DND-41 (cell line): ENCODE data around the gene SLC6A7.

ENCODE experiments used
- ATAC-seq: fragments of 200-7000 bp; cut with Tn5 transposase; 3 replicates; pipeline ENCODE4 v1.9.1; 2021; ENCODE audit warnings: low read depth; ENCODE audit not compliant: insufficient read depth
- DNase-seq: peaks from one replicate; pipeline ENCODE4 v3.0.0-alpha.2; 2020
- H2AFZ ChIP-seq: 2 replicates; pipeline ENCODE4 v1.6.0; 2012; ENCODE audit warnings: low read depth, low read length
- H3K27ac ChIP-seq: 2 replicates; pipeline ENCODE4 v1.5.1; 2012; ENCODE audit warnings: low read length, inconsistent platforms
- H3K27me3 ChIP-seq: fragments of 200-600 bp; sonication (generic); 2 replicates; pipeline ENCODE4 v1.6.0; 2012; ENCODE audit warnings: low read length, mild to moderate bottlenecking, inconsistent platforms; ENCODE audit not compliant: insufficient read depth, poor library complexity
- H3K36me3 ChIP-seq: 2 replicates; pipeline ENCODE4 v1.5.1; 2012; ENCODE audit warnings: low read length, inconsistent platforms; ENCODE audit not compliant: insufficient read depth
- H3K4me1 ChIP-seq: 2 replicates; pipeline ENCODE4 v1.5.1; 2012; ENCODE audit warnings: mild to moderate bottlenecking, low read length; ENCODE audit not compliant: insufficient read depth
- H3K4me2 ChIP-seq: 2 replicates; pipeline ENCODE4 v1.6.0; 2012; ENCODE audit warnings: mild to moderate bottlenecking, moderate library complexity, low read length, inconsistent platforms; ENCODE audit not compliant: insufficient read depth
- H3K4me3 ChIP-seq, 2 experiments: fragments of 200-600 bp in 1 of 2; shearing (Covaris generic) in 1 of 2; 2 replicates each; pipeline ENCODE4 v1.5.1; 2012 to 2016; ENCODE audit warnings: inconsistent platforms in 2 of 2, low read length in 2 of 2, mild to moderate bottlenecking in 2 of 2, low read depth in 1 of 2, moderate library complexity in 1 of 2
- H3K79me2 ChIP-seq: 2 replicates; pipeline ENCODE4 v1.6.0; 2012; ENCODE audit warnings: low read length, inconsistent platforms; ENCODE audit not compliant: insufficient read depth
- H3K9ac ChIP-seq: 2 replicates; pipeline ENCODE4 v1.6.0; 2012; ENCODE audit warnings: low read depth, mild to moderate bottlenecking, inconsistent platforms, low read length, moderate library complexity
- H3K9me3 ChIP-seq: 2 replicates; pipeline ENCODE4 v1.5.1; 2012; ENCODE audit warnings: low read length, moderate library complexity, mild to moderate bottlenecking, inconsistent platforms; ENCODE audit not compliant: insufficient read depth, severe bottlenecking
- H4K20me1 ChIP-seq: 2 replicates; pipeline ENCODE4 v1.6.0; 2012; ENCODE audit warnings: low read length; ENCODE audit not compliant: insufficient read depth
- EZH2 ChIP-seq: IDR thresholded peaks from 3 replicates; pipeline ENCODE4 v1.6.1; 2012; ENCODE audit warnings: borderline replicate concordance, low read depth, mild to moderate bottlenecking, moderate library complexity, low read length, inconsistent platforms; ENCODE audit not compliant: severe bottlenecking
- TF ChIP-seq, protein P1 (sequence below): IDR thresholded peaks from 2 replicates; pipeline ENCODE4 v1.5.1; 2012; ENCODE audit warnings: borderline replicate concordance, low read length, moderate library complexity, mild to moderate bottlenecking; ENCODE audit not compliant: poor library complexity, severe bottlenecking; ENCODE audit errors: extremely low read depth

Gene SLC6A7

DNA sequence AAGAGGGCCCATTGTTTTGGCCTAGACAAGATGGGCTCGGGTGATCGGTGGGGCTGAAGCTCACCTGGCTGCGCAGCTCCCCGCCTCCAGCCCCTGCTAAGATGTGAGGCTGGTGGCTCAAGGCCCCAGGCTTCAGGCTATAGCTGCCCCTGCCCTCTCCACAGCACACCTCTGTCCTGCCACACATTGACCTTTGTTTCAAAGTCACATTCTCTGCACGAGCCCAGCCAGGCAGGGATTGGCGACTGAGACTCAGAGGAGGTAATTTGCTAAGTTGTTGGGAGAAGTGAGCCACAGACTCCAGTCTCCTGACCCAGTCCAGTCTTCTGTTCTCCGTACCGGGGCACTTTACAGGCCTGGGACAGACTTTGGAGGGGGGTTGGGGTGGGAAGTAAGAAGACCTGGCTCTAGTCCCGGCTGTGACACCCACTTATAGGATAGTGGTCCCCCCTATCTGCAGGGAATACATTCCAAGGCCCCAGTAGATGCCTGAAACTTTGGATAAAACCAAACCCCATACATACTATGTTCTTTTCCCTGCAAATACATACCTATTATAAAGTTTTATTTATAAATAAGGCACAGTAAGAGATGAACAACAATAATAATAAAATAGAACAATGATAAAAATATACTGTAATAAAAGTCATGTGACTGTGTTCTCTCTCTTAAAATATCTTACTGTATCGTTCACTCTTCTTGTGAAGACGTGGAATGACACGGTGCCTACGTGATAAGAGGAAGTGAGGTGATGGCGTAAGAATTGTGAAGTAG is 47.5 kb upstream of the SLC6A7 start:
- no peak overlapping the region for H3K9ac ChIP-seq
- DNase-seq: no peak
- no peak overlapping the region for H3K4me3 ChIP-seq
- no peak for ATAC-seq
- no peaks in the 10 kb centered on the region for H3K79me2 ChIP-seq
- H4K20me1 ChIP-seq: 0 out of 2 replicates have a peak, but pooled peaks cover 5% of the 10 kb centered on the region
- no peak overlapping the region for H3K4me2 ChIP-seq
- no peaks in the 10 kb centered on the region for H3K36me3 ChIP-seq
- no peaks in the 10 kb centered on the region for H3K4me1 ChIP-seq
- H3K9me3 ChIP-seq: no peaks in the 10 kb centered on the region
- no peak overlapping the region for H3K27ac ChIP-seq
- H2AFZ ChIP-seq: no peak overlapping the region
- no peak for TF ChIP-seq EZH2
- TF ChIP-seq, protein P1, sequence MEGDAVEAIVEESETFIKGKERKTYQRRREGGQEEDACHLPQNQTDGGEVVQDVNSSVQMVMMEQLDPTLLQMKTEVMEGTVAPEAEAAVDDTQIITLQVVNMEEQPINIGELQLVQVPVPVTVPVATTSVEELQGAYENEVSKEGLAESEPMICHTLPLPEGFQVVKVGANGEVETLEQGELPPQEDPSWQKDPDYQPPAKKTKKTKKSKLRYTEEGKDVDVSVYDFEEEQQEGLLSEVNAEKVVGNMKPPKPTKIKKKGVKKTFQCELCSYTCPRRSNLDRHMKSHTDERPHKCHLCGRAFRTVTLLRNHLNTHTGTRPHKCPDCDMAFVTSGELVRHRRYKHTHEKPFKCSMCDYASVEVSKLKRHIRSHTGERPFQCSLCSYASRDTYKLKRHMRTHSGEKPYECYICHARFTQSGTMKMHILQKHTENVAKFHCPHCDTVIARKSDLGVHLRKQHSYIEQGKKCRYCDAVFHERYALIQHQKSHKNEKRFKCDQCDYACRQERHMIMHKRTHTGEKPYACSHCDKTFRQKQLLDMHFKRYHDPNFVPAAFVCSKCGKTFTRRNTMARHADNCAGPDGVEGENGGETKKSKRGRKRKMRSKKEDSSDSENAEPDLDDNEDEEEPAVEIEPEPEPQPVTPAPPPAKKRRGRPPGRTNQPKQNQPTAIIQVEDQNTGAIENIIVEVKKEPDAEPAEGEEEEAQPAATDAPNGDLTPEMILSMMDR: no peak
- H3K27me3 ChIP-seq: no peaks in the 10 kb centered on the region

DNA sequence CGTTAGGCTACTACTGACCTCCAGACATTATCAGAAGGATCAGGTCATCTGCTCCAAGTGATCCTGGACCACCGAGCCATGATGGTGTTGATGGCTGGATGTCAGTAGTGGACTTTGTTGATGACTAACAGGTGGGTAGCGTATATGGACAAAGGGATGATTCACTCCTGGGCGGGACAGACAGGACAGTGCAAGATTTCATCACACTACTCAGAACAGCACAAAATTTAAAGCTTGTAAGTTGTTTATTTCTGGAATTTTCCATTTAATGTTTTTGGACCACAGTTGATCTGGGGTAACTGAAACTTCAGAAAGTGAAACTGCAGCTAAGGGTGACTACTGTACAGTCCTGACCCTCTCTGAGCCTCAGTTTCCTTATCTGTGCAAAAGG is 46.9 kb upstream of the SLC6A7 start:
- H3K9ac ChIP-seq: no peak overlapping the region
- H3K79me2 ChIP-seq: no peaks in the 10 kb centered on the region
- H3K9me3 ChIP-seq: no peaks in the 10 kb centered on the region
- TF ChIP-seq, protein P1: no peak
- no peak for TF ChIP-seq EZH2
- H4K20me1 ChIP-seq: 0 out of 2 replicates have a peak, but pooled peaks cover 5% of the 10 kb centered on the region
- ATAC-seq (no peak), DNase-seq (no peak)
- no peak overlapping the region for H3K27ac ChIP-seq
- H3K4me1 ChIP-seq: no peaks in the 10 kb centered on the region
- no peak overlapping the region for H3K4me3 ChIP-seq
- H3K4me2 ChIP-seq: no peak overlapping the region
- no peak overlapping the region for H2AFZ ChIP-seq
- no peaks in the 10 kb centered on the region for H3K36me3 ChIP-seq
- H3K27me3 ChIP-seq: no peaks in the 10 kb centered on the region

DNA sequence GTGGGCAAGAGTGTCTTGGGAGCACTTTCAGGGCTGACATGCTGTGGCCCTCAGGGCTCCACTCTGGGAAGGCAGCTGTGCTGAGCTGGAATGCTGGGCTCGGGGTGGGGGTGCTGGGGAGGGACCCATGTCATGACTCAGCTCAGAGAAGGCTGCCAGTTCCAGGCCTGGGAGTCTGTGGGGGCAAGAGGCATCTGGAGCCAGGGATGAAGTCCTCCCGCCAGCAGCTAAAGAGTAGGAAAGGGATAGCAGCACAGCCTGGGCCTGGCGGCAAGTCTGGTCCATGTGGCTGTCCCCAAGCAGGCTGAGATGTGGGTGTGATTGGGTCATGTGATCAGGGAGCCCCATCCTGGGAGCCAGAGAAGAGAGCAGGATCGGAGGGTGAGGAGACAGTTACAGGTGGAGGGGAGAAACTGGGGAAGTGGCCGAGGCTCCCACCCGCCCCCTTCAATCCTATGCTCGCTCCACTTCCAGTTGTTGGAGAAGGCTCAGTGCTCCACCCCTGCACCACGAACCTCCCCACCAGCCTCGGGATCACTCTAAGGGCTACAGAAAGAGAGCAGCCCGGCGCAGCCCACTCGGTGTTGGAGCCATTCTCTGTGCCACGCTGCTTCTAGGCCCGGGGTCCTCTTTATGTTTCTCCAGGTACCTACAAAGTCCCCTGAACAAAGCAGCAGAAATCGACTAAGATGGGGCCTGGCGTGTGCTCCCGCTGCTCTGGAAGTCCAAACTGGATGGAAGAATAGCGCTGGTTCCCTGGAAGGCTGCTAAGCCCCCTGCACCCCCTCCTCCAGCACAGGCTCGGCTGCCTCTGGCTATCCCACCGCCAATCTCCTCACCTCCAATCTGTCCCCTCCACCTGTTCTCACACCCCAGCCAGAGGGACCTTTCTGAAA is 46.3 kb upstream of the SLC6A7 start:
- H2AFZ ChIP-seq: no peak overlapping the region
- no peaks in the 10 kb centered on the region for H3K9me3 ChIP-seq
- H3K79me2 ChIP-seq: no peaks in the 10 kb centered on the region
- no peaks in the 10 kb centered on the region for H3K36me3 ChIP-seq
- no peak overlapping the region for H3K27ac ChIP-seq
- ATAC-seq: no peak
- H3K9ac ChIP-seq: no peak overlapping the region
- H4K20me1 ChIP-seq: 0 out of 2 replicates have a peak, but pooled peaks cover 5% of the 10 kb centered on the region
- H3K4me1 ChIP-seq: no peaks in the 10 kb centered on the region
- no peak overlapping the region for H3K4me2 ChIP-seq
- no peaks in the 10 kb centered on the region for H3K27me3 ChIP-seq
- no peak overlapping the region for H3K4me3 ChIP-seq
- TF ChIP-seq, protein P1: no peak
- TF ChIP-seq EZH2: no peak
- DNase-seq: no peak
